Left lobe of liver (tissue), 2 donors: ENCODE results near the gene G6PC3. TPM values are rescaled to one million over a fixed set of nuclear protein-coding genes. Genes with fewer than 3 reads are reported as not detected.
"Not testable (repeated sequence)": the region's sequence is repeated elsewhere in the genome, so short reads cannot be mapped to it uniquely, and the experiment has no call there.

Experiments used
- ATAC-seq: fragments of 200-7000 bp; cut with Tn5 transposase; one replicate; pipeline ENCODE4 v1.9.1; 2020; ENCODE audit warnings: mild to moderate bottlenecking, moderate library complexity
- DNase-seq: peaks from one replicate; pipeline ENCODE4 v3.0.0-alpha.2; 2020; ENCODE audit warnings: low spot score
- total RNA-seq: library from RNA; stranded (reverse); gene quantifications from one replicate; pipeline ENCODE4 v1.2.1, GENCODE V29; 2021
- donor health status: DM: no; HTN: no; CAD: no; lungs with moderate emphysema.
- donor health status: DM: no; HTN: yes; CAD: no.

Gene G6PC3
- 8.9 TPM for total RNA-seq

GRCh38 chr17:44070455-44071197 is at the start of gene G6PC3:
Gene G6PC3, plus strand, starts transcription at chr17:44070735. Its CDS starts 231 bp downstream, at chr17:44070966.
- DNase-seq (peak; percentile 97), ATAC-seq (peak; percentile 85)

GRCh38 chr17:44021227-44021626 is 49.3 kb upstream of the G6PC3 start:
- not testable (repeated sequence) for DNase-seq, ATAC-seq

- no peak for DNase-seq
- ATAC-seq: no peak
Observed at GRCh38 chr17:44022246-44022645, 48.3 kb upstream of the G6PC3 start.

GRCh38 chr17:44023545-44024270 is 46.8 kb upstream of the G6PC3 start:
- DNase-seq: peak; percentile 57
- ATAC-seq: peak; percentile 75

- DNase-seq (no peak), ATAC-seq (peak; percentile 20)
Observed at GRCh38 chr17:44024271-44024663, 46.3 kb upstream of the G6PC3 start.

GRCh38 chr17:44024853-44025252 is 45.7 kb upstream of the G6PC3 start:
- ATAC-seq: no peak
- DNase-seq: no peak

- ATAC-seq: no peak
- no peak for DNase-seq
Observed at GRCh38 chr17:44029736-44030135, 40.8 kb upstream of the G6PC3 start.

- DNase-seq (no peak), ATAC-seq (no peak)
Observed at GRCh38 chr17:44030482-44030881, 40.1 kb upstream of the G6PC3 start.

GRCh38 chr17:44033861-44034408 is 36.6 kb upstream of the G6PC3 start:
- DNase-seq: no peak
- ATAC-seq: no peak

GRCh38 chr17:44034688-44035087 is 35.8 kb upstream of the G6PC3 start:
- ATAC-seq: peak; percentile 49
- DNase-seq: not testable (repeated sequence)

- DNase-seq (no peak), ATAC-seq (no peak)
Observed at GRCh38 chr17:44037471-44037870, 33.1 kb upstream of the G6PC3 start.

- ATAC-seq: peak; percentile 71
- peak; percentile 77 for DNase-seq
Observed at GRCh38 chr17:44038604-44039011, 31.9 kb upstream of the G6PC3 start.

GRCh38 chr17:44039829-44040635 is 30.5 kb upstream of the G6PC3 start:
- ATAC-seq (no peak), DNase-seq (no peak)

GRCh38 chr17:44043272-44043696 is 27.3 kb upstream of the G6PC3 start:
- ATAC-seq (no peak), DNase-seq (no peak)

GRCh38 chr17:44044071-44044470 is 26.5 kb upstream of the G6PC3 start:
- no peak for ATAC-seq
- no peak for DNase-seq

- ATAC-seq (no peak), DNase-seq (no peak)
Observed at GRCh38 chr17:44045486-44045885, 25.0 kb upstream of the G6PC3 start.

GRCh38 chr17:44046893-44047292 is 23.6 kb upstream of the G6PC3 start:
- ATAC-seq, DNase-seq: not testable (repeated sequence)

GRCh38 chr17:44049294-44050060 is 21.1 kb upstream of the G6PC3 start:
- DNase-seq (no peak), ATAC-seq (no peak)

GRCh38 chr17:44053125-44053872 is 17.2 kb upstream of the G6PC3 start:
- DNase-seq: no peak
- peak; percentile 89 for ATAC-seq
